GM21367 (cell line): ENCODE results near the gene MRPL17.
A peak's percentile ranks its signal among the peaks of the same experiment; 100 is the strongest.
"Not testable (repeated sequence)": the region's sequence is repeated elsewhere in the genome, so short reads cannot be mapped to it uniquely, and the experiment has no call there.

Source experiments
- ATAC-seq: cut with Tn5 transposase; IDR thresholded peaks from one replicate; pipeline ENCODE4 v1.9.1; 2021; ENCODE audit not compliant: unreplicated experiment

MRPL17 gene

GRCh38 chr11:6682936-6683861, at the start of gene MRPL17:
TSS of gene MRPL17 (minus strand) at chr11:6683340. CDS start at chr11:6683296, 44 bp downstream.
- peak; percentile 86 for ATAC-seq

DNA sequence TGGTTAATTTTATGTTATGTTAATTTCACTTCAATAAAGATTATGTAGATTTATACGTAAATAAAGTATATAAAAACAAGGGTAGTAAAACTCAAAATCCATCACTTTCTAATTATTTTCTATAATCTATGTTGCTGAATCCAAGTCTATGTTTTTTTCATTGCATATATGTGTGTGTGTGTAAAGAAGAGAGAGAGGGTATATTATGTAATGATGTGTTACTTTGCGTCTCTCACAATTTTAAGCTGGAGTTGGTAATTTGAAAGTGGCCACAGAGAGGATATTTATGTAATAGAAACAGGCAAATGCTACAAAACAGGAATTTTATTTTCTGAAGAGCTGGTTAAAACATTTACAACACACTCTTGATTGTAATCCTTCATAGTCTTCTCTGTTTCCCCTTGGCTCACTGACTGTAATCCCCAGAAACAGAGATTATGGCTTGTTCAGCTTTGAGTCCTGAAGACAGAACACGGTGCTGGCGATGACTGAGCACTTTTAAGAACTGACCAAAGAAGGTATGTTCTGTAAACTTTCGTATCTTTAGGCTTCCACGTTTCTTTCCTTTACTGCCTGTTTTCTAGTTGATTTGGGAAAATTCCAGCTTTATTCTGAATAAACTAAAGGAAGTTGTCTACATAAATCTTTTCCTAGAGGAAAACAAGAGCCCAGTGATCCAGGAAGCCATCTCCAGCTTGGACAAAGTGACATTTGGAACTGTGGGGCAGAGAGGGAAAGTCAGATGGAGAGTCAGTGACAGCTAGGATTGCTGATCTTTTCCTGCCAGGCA, 45.0 kb upstream of the MRPL17 start:
- no peak for ATAC-seq

DNA sequence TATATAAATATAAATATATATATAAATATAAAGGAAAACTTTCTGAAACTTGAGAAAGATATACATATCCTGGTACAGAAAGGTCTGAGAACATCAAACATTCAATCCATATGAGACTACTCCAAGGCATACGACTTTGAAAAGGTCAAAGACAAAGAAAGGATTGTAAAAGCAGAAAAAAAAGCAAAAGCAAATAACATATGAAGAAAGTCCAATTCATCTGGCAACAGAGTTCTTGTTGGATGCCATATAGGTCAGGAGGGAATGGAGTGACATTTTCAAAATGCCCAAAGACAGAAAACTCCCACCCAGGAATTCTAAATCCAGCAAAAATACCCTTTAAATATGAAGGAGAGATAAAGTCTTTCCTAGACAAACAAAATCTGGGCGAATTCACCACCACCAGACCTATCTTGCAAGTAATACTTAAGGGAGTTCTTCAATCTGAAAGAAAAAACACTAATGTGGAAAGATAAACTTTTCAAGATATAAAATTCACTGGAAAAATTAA, 42.3 kb upstream of the MRPL17 start:
- ATAC-seq, result no peak

DNA sequence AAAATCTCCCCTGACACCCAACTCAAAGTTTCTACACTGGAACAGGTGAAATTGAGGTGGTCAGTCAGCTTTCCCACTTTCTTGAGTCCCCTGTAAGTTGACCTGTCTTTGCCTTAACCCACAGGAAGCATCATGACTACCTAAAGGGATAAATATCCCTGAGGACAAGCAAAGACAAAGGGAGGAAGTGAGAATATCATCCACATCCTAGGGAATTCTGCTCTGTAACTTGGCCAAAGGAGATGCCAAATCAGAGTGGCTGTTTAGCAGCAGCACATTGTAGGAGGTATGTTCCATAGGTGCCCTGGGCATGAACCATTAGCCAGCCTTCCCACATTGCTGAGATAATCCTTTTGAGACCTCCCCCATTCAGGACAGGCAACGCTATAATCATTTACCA, 40.9 kb upstream of the MRPL17 start:
- no peak for ATAC-seq

- no peak for ATAC-seq
Measured at GRCh38 chr11:6721343-6721742, 38.2 kb upstream of the MRPL17 start.

DNA sequence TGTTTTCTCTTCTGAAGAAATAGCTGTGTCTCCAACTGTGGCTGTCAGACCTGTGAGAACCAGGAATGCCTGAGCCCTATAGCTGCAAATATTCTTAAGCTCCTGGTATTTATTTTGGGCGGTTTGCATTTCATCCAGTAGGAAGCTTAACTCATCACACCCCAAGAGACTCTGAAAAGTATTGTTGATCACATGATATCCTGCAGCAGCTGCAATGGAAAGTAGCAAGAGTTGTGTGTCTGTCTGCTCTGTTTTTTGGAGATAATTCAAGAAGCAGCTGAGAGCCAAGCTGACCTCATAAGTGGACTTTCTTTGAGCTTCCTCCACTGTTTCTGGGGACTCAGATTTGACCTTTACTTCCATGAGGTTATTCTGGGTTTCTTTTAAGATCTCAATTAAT, 36.4 kb upstream of the MRPL17 start:
- ATAC-seq, result no peak

DNA sequence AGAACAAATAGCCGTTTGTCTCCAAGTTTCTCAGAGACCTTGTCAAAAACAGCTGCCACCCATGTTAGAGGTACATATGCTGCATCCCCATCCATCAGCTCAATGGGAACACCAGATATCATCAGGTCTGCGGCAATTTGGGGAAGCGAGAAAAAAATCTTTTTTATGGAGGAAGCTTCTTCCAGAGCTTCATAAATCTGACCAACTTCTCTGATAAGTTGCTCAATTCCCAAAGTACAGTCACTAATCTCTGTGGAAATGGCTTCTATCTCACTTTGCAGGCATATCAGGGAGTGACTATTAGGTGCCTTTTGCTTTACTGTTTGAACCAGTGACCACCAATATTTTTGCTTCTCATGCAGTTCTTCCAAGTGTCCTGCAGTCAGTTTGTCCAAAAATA, 34.3 kb upstream of the MRPL17 start:
- no peak for ATAC-seq

- not testable (repeated sequence) for ATAC-seq
Measured at GRCh38 chr11:6711552-6711951, 28.4 kb upstream of the MRPL17 start.

DNA sequence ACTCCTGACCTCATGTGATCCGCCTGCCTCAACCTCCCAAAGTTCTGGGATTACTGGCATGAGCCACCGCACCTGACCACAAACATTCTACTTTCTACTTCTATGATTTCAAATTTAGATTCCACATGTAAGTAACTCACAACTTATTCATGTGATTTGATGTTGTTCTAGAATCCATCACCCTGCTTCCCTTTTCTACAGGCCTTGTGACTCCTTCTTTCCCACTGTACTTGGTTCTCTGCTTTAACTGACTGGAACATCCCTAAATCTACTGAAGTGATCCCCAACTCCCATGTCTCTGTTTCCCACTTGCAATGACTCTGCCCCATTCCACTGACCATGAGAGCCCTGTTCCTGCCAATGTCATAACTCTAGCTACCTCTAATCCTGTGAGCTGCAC, 25.7 kb upstream of the MRPL17 start:
- no peak for ATAC-seq

DNA sequence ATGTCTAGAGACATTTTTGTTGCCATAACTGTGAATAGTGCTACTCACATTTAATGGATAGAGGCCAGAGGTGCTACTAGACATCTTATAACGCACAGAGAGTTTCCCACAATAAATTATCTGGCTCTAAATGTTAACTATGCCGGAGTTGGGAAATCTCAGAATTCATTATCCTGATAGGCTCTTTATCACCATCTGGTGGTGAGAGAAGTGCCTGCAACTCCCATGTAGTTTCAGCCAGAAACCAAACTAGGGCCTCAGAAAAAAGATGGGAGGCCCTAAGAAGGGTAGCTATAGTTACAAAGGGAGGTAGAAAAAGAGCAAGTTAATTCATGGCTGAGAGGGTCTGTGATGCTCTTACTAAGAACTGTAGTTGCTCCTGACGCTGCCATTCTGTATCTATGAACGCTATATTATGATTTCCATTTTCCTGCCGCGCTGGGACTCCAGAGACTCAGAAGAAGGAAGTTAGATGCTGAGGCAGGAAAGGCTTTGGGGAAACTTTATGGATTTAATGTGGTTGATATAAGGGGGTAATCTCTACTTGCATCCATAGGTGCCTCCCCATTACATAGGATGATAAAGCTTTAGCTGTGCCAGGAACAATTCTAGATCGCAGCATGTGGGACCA, 22.9 kb upstream of the MRPL17 start:
- no peak for ATAC-seq

DNA sequence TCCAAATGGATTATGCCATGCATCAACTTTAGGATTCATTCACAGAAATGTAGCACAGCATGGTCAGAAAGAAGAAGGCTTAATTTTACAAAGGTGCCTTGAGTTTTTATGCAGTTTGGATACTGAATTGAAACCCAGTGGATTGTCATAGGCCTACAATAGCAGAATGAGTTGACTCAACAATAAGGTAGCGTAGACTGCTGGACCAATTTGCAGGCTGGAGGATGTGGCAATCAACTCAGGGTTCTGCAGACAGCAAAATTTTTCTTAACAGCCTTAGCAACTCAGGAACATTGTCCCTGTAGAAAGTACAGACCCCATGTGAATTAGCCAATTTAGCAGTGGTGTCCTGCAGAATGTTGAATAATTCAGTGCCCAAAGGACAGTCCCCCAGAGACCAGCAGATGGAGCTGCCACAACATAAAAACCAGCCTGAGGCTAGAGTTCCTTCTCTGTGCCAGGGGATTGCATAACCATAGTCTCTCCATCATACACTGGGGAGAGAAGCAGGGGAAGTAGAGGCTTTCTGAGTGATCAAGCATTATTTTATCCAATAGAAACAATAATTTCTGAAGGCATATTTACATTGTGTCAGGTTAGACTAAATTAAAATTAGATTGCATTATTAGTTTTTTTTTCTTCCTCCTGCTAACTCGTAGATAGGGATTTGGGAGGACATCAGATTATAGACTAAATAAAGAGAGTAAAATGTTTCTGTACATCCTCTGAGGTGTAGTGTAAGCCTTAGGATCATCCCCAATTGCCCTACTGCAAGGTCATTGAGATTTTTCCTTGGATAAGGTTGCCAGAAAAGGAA, 20.3 kb upstream of the MRPL17 start:
- no peak for ATAC-seq

DNA sequence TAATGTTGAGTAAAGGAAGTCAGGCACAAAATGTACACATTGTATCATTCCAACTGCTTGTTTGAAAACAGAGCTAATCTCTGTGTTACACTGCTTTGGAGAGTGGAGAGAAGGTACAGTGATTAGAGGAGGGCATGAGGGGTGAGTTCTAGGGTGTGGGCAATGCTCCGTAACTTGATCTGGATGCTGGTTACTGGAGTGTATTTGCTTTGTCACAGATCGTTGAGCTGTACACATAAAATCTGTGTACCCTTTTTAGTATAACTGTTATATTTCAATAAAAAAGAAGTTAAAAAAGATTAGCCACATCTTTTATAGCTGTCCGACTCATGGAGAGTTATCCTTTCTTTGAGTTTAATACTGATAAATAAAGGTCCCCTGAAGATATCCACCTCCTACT, 18.8 kb upstream of the MRPL17 start:
- ATAC-seq, result not testable (repeated sequence)

DNA sequence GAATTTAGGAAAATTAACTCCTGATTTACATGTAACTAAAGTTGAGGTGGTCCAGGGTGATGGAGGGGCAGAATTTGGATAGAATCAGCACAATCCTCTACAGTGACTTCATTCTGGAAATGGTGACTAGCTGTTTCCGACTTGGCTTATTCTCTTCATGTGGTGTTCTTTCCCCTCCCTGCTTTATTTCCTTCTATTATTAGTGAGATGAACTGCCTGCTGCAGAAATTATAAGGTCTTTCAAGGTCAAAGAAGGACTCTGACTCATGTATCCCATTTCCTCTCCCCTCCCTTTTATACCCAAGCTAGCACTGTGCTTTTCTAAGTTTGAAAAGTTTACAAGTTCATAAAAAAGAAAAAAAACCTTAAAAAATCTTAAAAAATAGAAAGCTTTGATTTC, 12.2 kb upstream of the MRPL17 start:
- ATAC-seq, result no peak

- ATAC-seq, result no peak
Measured at GRCh38 chr11:6694229-6694535, 11.0 kb upstream of the MRPL17 start.

GRCh38 chr11:6693342-6694228, 10.4 kb upstream of the MRPL17 start:
- no peak for ATAC-seq

- ATAC-seq, result no peak
Measured at GRCh38 chr11:6692128-6692527, 9.0 kb upstream of the MRPL17 start.

DNA sequence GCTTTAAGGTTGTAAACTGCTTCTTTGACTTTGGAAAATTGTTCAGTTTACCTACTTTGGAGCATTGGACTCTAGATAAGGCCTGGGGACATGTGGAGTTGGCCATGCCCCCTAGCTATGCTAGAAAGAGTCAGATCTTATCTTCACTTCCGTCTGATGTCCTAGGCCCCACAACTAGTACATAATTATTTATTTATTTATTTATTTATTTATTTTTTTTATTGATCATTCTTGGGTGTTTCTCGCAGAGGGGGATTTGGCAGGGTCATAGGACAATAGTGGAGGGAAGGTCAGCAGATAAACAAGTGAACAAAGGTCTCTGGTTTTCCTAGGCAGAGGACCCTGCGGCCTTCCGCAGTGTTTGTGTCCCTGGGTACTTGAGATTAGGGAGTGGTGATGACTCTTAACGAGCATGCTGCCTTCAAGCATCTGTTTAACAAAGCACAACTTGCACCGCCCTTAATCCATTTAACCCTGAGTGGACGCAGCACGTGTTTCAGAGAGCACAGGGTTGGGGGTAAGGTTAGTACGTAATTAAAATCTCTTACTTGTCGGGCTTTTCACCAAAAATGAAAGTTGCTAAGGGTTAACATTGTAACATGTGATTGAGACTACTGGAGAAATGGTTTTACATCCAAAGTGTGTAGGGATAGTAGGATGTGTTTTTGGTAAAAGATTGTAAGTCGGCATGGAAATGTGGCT, 7.4 kb upstream of the MRPL17 start:
- not testable (repeated sequence) for ATAC-seq

DNA sequence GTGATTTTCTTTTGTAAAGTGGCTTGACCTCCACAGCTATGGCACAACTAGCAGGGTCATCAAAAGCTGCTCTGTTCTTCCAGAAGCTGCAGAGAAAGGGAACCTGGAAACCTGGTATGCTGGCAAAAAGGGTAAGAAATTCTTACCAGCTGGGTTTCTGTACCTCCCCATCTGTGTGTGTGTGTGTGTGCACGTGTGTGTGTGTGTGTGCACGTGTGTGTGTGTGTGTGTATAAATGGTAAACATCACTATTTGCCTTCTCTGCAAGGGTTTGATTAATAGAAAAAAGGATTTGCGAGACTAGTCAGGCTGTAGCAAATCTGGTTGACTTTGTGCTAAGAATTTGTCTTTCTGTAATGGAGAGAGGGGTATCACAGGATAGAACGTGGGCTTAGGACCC, 4.7 kb upstream of the MRPL17 start:
- no peak for ATAC-seq

DNA sequence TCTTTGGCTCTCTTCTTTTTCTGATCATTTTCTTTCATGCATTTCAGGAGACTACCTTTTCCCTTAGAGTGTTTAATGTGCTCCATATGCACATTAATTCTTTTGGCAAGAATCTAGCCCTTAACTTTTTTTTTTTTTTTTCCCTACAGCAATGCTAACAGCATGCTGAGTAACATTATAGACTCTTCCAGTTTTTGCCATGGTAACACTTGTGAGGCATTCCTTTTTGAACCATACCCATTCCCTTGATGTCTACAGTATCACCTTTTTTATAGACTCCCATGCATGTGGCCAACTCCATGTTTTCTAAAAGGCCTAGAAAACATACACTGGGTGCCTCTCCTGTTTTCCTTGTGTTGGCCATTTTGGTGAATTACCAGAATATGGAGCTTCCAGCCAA, 2.9 kb upstream of the MRPL17 start:
- ATAC-seq, result no peak
